K562 (cell line): ENCODE results near the gene GET3. TPM values are rescaled to one million over a fixed set of nuclear protein-coding genes. Genes with fewer than 3 reads are reported as not detected.

Source experiments
- CREM ChIP-seq: IDR thresholded peaks from 2 replicates; pipeline ENCODE4 v1.6.1; 2014; ENCODE audit warnings: antibody characterized with exemption, low read depth
- E2F4 ChIP-seq: sonication (generic); formaldehyde crosslinking; IDR thresholded peaks from 2 replicates; pipeline ENCODE4 v1.8.0; 2022; ENCODE audit warnings: mild to moderate bottlenecking, low read depth, missing genetic modification reagents
- ETV1 ChIP-seq: fragments of 450-650 bp; conservative IDR thresholded peaks from 2 replicates; pipeline ENCODE4 v1.6.1; 2016; ENCODE audit warnings: missing genetic modification characterization, control low read depth, low read depth, missing compliant biosample characterization
- FOXM1 ChIP-seq, 2 experiments: fragments of 450-650 bp in 1 of 2; sonication (generic) in 1 of 2; formaldehyde crosslinking in 1 of 2; IDR thresholded peaks; 2 replicates each; pipeline versions ENCODE4 v1.6.1 to v1.9.0; 2017 to 2022; ENCODE audit warnings: low read depth in 2 of 2, mild to moderate bottlenecking in 2 of 2, missing genetic modification reagents in 1 of 2, moderate library complexity in 1 of 2
- GTF2E2 ChIP-seq: fragments of 200-800 bp; sonication (Bioruptor generic); IDR thresholded peaks from 2 replicates; pipeline ENCODE4 v1.6.1; 2016; ENCODE audit warnings: missing genetic modification characterization, missing compliant biosample characterization
- NCOR1 ChIP-seq: fragments of 450-650 bp; IDR thresholded peaks from 2 replicates; pipeline ENCODE4 v1.6.1; 2016; ENCODE audit warnings: mild to moderate bottlenecking, moderate library complexity
- NR1H2 ChIP-seq: sonication (generic); formaldehyde crosslinking; IDR thresholded peaks from 2 replicates; pipeline ENCODE4 v1.4.0; 2020; ENCODE audit warnings: mild to moderate bottlenecking, missing genetic modification reagents
- NRF1 ChIP-seq, 2 experiments: fragments of 450-650 bp; IDR thresholded peaks in 1 of 2; conservative IDR thresholded peaks in 1 of 2; 2 replicates each; pipeline ENCODE4 v1.6.1; 2014; ENCODE audit warnings: mild to moderate bottlenecking in 2 of 2
- OTX1 ChIP-seq: fragments of 450-650 bp; formaldehyde crosslinking; IDR thresholded peaks from 2 replicates; pipeline ENCODE4 v1.4.0; 2022; ENCODE audit warnings: mild to moderate bottlenecking
- POLR2AphosphoS2 ChIP-seq: IDR thresholded peaks from 2 replicates; pipeline ENCODE4 v1.6.1; 2012; ENCODE audit warnings: low read length, improper control_type of control experiment
- SMAD3 ChIP-seq: fragments of 450-650 bp; formaldehyde crosslinking; conservative IDR thresholded peaks from 2 replicates; pipeline ENCODE4 v1.4.0; 2020; ENCODE audit warnings: mild to moderate bottlenecking
- STAT5A ChIP-seq: IDR thresholded peaks from 2 replicates; pipeline ENCODE4 v1.6.1; 2012; ENCODE audit warnings: low read length, inconsistent platforms, borderline replicate concordance
- TRIM24 ChIP-seq, 2 experiments: fragments of 450-650 bp; IDR thresholded peaks; 2 replicates each; pipeline ENCODE4 v1.6.1; 2016
- ZBTB9 ChIP-seq: fragments of 450-650 bp; formaldehyde crosslinking; IDR thresholded peaks from 2 replicates; pipeline ENCODE4 v1.4.0; 2020; ENCODE audit warnings: mild to moderate bottlenecking, moderate library complexity
- ZC3H11A ChIP-seq: IDR thresholded peaks from 2 replicates; pipeline ENCODE4 v1.6.1; 2012; ENCODE audit warnings: low read depth, low read length, improper control_type of control experiment
- ZNF232 ChIP-seq: sonication (generic); formaldehyde crosslinking; IDR thresholded peaks from 2 replicates; pipeline ENCODE4 v1.8.0; 2022; ENCODE audit warnings: mild to moderate bottlenecking, missing genetic modification reagents
- ZNF3 ChIP-seq: fragments of 250-450 bp; sonication (Bioruptor Pico); IDR thresholded peaks from 2 replicates; pipeline ENCODE4 v1.5.0; 2021; ENCODE audit warnings: mild to moderate bottlenecking, moderate library complexity
- polyA plus RNA-seq, 8 experiments: library from polyadenylated mRNA; depleted of rRNA in 4 of 8; stranded (reverse) in 5 of 8; unstranded in 3 of 8; fragments of >200 nt; fragmentation: Nextera tagmentation in 2 of 8; fragmentation: Illumina TruSeq in 1 of 8; extraction: Ambion mirVana in 2 of 8; extraction: Trizol in 1 of 8; gene quantifications; 2 replicates each; pipeline versions ENCODE4 v1.2.1 to v1.2.3, GENCODE V29; 2011 to 2014; ENCODE audit warnings: inconsistent platforms in 1 of 8, missing spikeins in 1 of 8
- total RNA-seq, 7 experiments: library from RNA; depleted of rRNA in 6 of 7; stranded (reverse); fragments of >200 nt in 6 of 7; fragmentation: Illumina TruSeq in 2 of 7; extraction: Trizol in 2 of 7; gene quantifications; 2 replicates each; pipeline versions ENCODE4 v1.2.1 to v1.2.3, GENCODE V29; 2011 to 2021; ENCODE audit warnings: low replicate concordance in 1 of 7

GET3 gene
- total and polyA plus RNA-seq, 9 of the 15 experiments (the other 6 are each of a cell fraction or from before 2014, with no cell fraction given): 8.3 to 83.5 (median 51.8) TPM

DNA sequence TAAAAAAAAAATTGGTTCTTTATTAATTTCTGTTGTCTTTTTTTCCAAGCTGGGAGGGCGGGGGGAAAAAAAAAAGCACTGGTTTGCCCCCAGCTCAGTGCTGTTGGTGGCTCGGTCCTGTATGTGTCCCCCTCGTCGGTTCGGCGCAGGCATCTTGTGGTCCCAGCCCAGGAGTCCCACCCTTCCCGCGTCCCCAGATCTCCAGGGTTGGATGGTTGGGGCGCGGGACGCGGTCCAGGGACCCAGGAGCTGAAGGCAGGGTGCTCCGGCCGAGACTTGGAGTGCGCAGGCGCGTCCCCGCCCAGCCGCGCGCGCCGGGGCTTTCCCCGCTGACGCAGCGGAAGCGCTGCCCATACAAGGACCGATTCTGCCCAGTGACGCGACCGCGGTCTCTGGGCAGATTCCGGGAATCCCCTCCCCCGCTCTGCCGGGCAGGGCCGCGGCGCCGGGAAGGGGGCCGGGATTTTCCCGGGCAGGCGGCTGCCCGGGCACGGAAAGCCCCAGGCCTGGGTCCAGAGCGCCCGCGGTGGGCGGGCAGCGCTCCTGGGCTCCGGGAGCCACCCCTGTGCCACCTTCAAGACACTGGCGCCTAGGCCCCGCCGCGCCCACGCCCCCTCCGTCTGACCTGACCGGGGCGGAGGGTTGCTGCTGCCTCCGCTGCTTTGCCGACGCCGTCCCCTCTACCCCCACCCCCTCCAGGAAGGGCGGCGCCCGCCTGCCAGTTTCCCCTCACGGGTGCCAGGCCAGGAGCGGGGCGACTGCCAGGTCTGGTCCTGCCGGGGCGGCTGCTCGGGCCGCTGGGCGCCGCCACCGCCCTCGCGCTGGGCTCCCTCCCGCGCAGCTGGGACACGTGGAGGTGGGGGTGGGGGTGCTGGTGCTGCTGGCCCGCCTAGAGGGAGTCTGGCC lies 56.2 kb downstream of the GET3 start (continued):
- no peak for TF ChIP-seq ZNF3 (CRISPR knock-in tag)
- TF ChIP-seq ZBTB9: peak; percentile 88
- TF ChIP-seq ZC3H11A: no peak
- TF ChIP-seq ETV1 (tag): no peak
- no peak for TF ChIP-seq GTF2E2 (tag)
- 0 out of 2 replicates have a peak, but pooled peaks have one; percentile 32 for TF ChIP-seq SMAD3 (CRISPR knock-in tag)
- TF ChIP-seq OTX1: no peak
- TF ChIP-seq STAT5A: no peak; the same call in 1 of the 2 replicates
- TF ChIP-seq CREM: peak; percentile 93
- no peak for TF ChIP-seq ZNF232 (CRISPR knock-in tag)
- peak; percentile 65; the same call in 1 of the 2 replicates for TF ChIP-seq NR1H2 (CRISPR knock-in tag)
- TF ChIP-seq NCOR1: peak; percentile 42
- TF ChIP-seq POLR2AphosphoS2: peak; percentile 91
- no peak for TF ChIP-seq TRIM24 (IDR thresholded peaks at IDR 0.05)
- TF ChIP-seq E2F4: peak; percentile 45; the same call in 1 of the 2 replicates
- TF ChIP-seq FOXM1 (IDR thresholded peaks at IDR 0.05; ENCODE audit: low read depth): no peak
- TF ChIP-seq FOXM1 (CRISPR knock-in tag; IDR thresholded peaks at IDR 0.05; ENCODE audit: low read depth): 0 out of 2 replicates have a peak, but pooled peaks have one; percentile 63
- TF ChIP-seq NRF1 (conservative IDR thresholded peaks at IDR 0.05 in 1 of 2, IDR thresholded peaks at IDR 0.05 in 1 of 2): peak; percentile 93 to 94
